Raji (cell line): ENCODE results near the gene MLPH.

Experiments used
- POLR2A ChIP-seq: IDR thresholded peaks from 2 replicates; pipeline ENCODE4 v1.6.1; 2011; ENCODE audit warnings: low read depth, low read length, control low read depth; ENCODE audit not compliant: insufficient read depth

The MLPH gene

GRCh38 chr2:237512774-237513466, 25.9 kb downstream of the MLPH start:
- no peak for TF ChIP-seq POLR2A

- TF ChIP-seq POLR2A = no peak
Observed at GRCh38 chr2:237513693-237514092, 26.6 kb downstream of the MLPH start.

- no peak for TF ChIP-seq POLR2A
Observed at GRCh38 chr2:237514474-237515130, 27.6 kb downstream of the MLPH start.

GRCh38 chr2:237515166-237515565, 28.1 kb downstream of the MLPH start:
- TF ChIP-seq POLR2A = no peak

GRCh38 chr2:237515621-237516275, 28.7 kb downstream of the MLPH start:
- TF ChIP-seq POLR2A = no peak

GRCh38 chr2:237517163-237517562, 30.1 kb downstream of the MLPH start:
- no peak for TF ChIP-seq POLR2A

GRCh38 chr2:237517990-237518389, 30.9 kb downstream of the MLPH start:
- TF ChIP-seq POLR2A = no peak

GRCh38 chr2:237519506-237520245, 32.6 kb downstream of the MLPH start:
- no peak for TF ChIP-seq POLR2A

GRCh38 chr2:237520290-237520689, 33.2 kb downstream of the MLPH start:
- TF ChIP-seq POLR2A = no peak

- no peak for TF ChIP-seq POLR2A
Observed at GRCh38 chr2:237524631-237525030, 37.6 kb downstream of the MLPH start.

GRCh38 chr2:237525559-237526157, 38.6 kb downstream of the MLPH start:
- TF ChIP-seq POLR2A = no peak

GRCh38 chr2:237527233-237527632, 40.2 kb downstream of the MLPH start:
- TF ChIP-seq POLR2A = no peak

- no peak for TF ChIP-seq POLR2A
Observed at GRCh38 chr2:237527766-237528165, 40.7 kb downstream of the MLPH start.

GRCh38 chr2:237529452-237530402, 42.7 kb downstream of the MLPH start:
- no peak for TF ChIP-seq POLR2A
